ENCODE results near the gene FEV.

DNA sequence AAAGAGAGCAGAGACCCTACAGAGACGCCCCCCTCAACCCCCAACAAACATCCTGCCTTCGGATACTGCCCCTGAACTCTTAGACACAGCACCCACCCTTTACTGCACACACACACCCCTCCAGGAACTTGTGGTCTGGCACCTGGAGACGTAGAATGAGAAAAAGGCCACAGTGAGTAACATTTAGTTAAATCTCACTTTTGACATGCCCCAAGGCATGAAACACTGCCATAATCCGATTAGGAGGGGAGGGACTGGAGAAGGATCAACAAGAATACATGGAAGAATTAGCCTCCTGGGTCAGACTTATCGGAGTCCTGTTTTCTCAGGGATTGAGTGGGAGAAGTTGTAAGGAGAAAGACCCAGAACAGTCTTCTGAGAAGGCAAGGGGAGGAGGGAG lies 21.4 kb downstream of the FEV start:
- TF ChIP-seq, protein P1, sequence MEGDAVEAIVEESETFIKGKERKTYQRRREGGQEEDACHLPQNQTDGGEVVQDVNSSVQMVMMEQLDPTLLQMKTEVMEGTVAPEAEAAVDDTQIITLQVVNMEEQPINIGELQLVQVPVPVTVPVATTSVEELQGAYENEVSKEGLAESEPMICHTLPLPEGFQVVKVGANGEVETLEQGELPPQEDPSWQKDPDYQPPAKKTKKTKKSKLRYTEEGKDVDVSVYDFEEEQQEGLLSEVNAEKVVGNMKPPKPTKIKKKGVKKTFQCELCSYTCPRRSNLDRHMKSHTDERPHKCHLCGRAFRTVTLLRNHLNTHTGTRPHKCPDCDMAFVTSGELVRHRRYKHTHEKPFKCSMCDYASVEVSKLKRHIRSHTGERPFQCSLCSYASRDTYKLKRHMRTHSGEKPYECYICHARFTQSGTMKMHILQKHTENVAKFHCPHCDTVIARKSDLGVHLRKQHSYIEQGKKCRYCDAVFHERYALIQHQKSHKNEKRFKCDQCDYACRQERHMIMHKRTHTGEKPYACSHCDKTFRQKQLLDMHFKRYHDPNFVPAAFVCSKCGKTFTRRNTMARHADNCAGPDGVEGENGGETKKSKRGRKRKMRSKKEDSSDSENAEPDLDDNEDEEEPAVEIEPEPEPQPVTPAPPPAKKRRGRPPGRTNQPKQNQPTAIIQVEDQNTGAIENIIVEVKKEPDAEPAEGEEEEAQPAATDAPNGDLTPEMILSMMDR (conservative IDR thresholded peaks at IDR 0.05 in 1 of 2, IDR thresholded peaks at IDR 0.05 in 1 of 2; ENCODE audit: extremely low read depth in 1 of 2, insufficient read depth in 1 of 2, low read depth in 1 of 2, low read length in 2 of 2), result no peak
- TF ChIP-seq EZH2 (IDR thresholded peaks at IDR 0.05; ENCODE audit: borderline replicate concordance, low read length), result no peak
